Neutrophil (primary cell): ENCODE measurements around the gene TAF4B.

Source experiments
- H3K27ac ChIP-seq: fragments of 200-600 bp; sonication (generic); 2 replicates; pipeline ENCODE4 v1.5.1; 2016; ENCODE audit warnings: mild to moderate bottlenecking, moderate library complexity
- H3K27me3 ChIP-seq: fragments of 200-600 bp; sonication (generic); 2 replicates; pipeline ENCODE4 v1.6.0; 2016; ENCODE audit warnings: mild to moderate bottlenecking
- H3K36me3 ChIP-seq: fragments of 200-600 bp; sonication (generic); 2 replicates; pipeline ENCODE4 v1.5.1; 2017
- H3K4me1 ChIP-seq, 2 experiments: fragments of 200-600 bp in 1 of 2; sonication (generic) in 1 of 2; 1 replicate in 1 of 2; 2 replicates in 1 of 2; pipeline versions ENCODE4 v1.5.1 to v1.6.1; 2013 to 2016; ENCODE audit warnings: low read depth in 1 of 2, low read length in 1 of 2, mild to moderate bottlenecking in 1 of 2, moderate library complexity in 1 of 2; ENCODE audit not compliant: control insufficient read depth in 1 of 2, insufficient read depth in 1 of 2
- H3K4me3 ChIP-seq, 2 experiments: fragments of 200-600 bp in 1 of 2; sonication (generic) in 1 of 2; 1 replicate in 1 of 2; 2 replicates in 1 of 2; pipeline ENCODE4 v1.5.1; 2013 to 2016; ENCODE audit warnings: low read depth in 1 of 2, low read length in 1 of 2, mild to moderate bottlenecking in 1 of 2, moderate library complexity in 1 of 2
- H3K9me3 ChIP-seq: fragments of 200-600 bp; sonication (generic); 2 replicates; pipeline ENCODE4 v1.5.1; 2016
- CTCF ChIP-seq: fragments of 200-600 bp; sonication (generic); IDR thresholded peaks from 2 replicates; pipeline ENCODE4 v1.5.1; 2016; ENCODE audit warnings: antibody characterized with exemption

TAF4B gene

GRCh38 chr18:26335571-26336487, 109.6 kb downstream of the TAF4B start:
- H3K27ac ChIP-seq: no peak overlapping the region

GRCh38 chr18:26336572-26336971, 110.3 kb downstream of the TAF4B start:
- Histone ChIP-seq H3K36me3 (no peaks in the 10 kb centered on the region), H3K27me3 (no peaks in the 10 kb centered on the region), H3K4me1 (no peaks in the 10 kb centered on the region), H3K27ac (no peak overlapping the region), H3K4me3 (no peak overlapping the region), H3K9me3 (no peaks in the 10 kb centered on the region)
- TF ChIP-seq CTCF: no peak

More at GRCh38 chr18:26335571-26336487, 109.6 kb downstream of the TAF4B start:
- H3K9me3 ChIP-seq: no peaks in the 10 kb centered on the region
- no peaks in the 10 kb centered on the region for H3K27me3 ChIP-seq
- no peak overlapping the region for H3K4me3 ChIP-seq
- H3K4me1 ChIP-seq: no peaks in the 10 kb centered on the region
- H3K36me3 ChIP-seq: no peaks in the 10 kb centered on the region
- TF ChIP-seq CTCF: no peak

- Histone ChIP-seq H3K27me3 (no peaks in the 10 kb centered on the region), H3K27ac (no peak overlapping the region), H3K36me3 (no peaks in the 10 kb centered on the region), H3K9me3 (no peaks in the 10 kb centered on the region), H3K4me1 (no peaks in the 10 kb centered on the region), H3K4me3 (no peak overlapping the region)
- TF ChIP-seq CTCF: no peak
Measured at GRCh38 chr18:26342646-26343045, 116.4 kb downstream of the TAF4B start.

- Histone ChIP-seq H3K4me1 (no peaks in the 10 kb centered on the region), H3K27me3 (no peaks in the 10 kb centered on the region), H3K27ac (no peak overlapping the region), H3K36me3 (no peaks in the 10 kb centered on the region), H3K4me3 (no peak overlapping the region), H3K9me3 (no peaks in the 10 kb centered on the region)
- no peak for TF ChIP-seq CTCF
Measured at GRCh38 chr18:26350961-26351360, 124.7 kb downstream of the TAF4B start.

- no peaks in the 10 kb centered on the region for H3K9me3 ChIP-seq
- TF ChIP-seq CTCF: no peak
- H3K27me3 ChIP-seq: no peaks in the 10 kb centered on the region
- H3K36me3 ChIP-seq: no peaks in the 10 kb centered on the region
- no peak overlapping the region for H3K4me3 ChIP-seq
- no peaks in the 10 kb centered on the region for H3K4me1 ChIP-seq
- no peak overlapping the region for H3K27ac ChIP-seq
Measured at GRCh38 chr18:26356045-26356785, 130.0 kb downstream of the TAF4B start.
